ENCODE results near the gene ZNF831. TPM values are rescaled to one million over a fixed set of nuclear protein-coding genes. Genes with fewer than 3 reads are reported as not detected.

ZNF831 gene
- total RNA-seq, 2 experiments from 2014 or later = 7.6 to 9.4 TPM

DNA sequence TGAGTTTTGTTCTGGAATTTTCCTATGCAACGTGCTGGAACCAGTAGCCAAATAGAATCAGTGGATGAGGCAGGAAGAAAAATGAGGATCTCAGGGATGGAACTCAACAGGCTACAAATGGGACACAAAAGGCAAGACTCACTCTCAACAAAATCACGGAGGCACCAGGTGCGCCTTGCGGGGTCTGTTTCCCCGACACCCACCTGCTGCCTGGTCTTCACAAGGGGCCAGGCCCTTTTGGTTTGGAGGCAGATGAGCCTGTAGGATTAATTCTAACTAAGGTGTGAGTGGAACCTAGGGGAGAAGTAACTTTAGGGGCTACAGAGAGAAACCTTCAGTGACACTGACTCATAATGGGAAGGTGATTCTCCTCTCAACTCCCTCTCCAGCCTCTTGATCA lies 56.5 kb downstream of the ZNF831 start:
- intact Hi-C loops (cut with micrococcal nuclease) = loop anchor here (5.0 kb wide), 1 partner anchor 182 kb away; no protein-coding TSS in a partner anchor
- Mint-ChIP-seq H3K9me3 (no peaks in the 10 kb centered on the region), H3K27me3 (no peaks in the 10 kb centered on the region), H3K4me1 (ENCODE audit: low read depth) (peaks cover 26% of the 10 kb centered on the region), H3K27ac (no peak overlapping the region), H3K36me3 (no peaks in the 10 kb centered on the region), H3K4me3 (no peak overlapping the region)
- POLR2A ChIA-PET = no interaction called here
- no peak for DNase-seq
- CTCF ChIA-PET = interaction anchor here (0.6 kb wide), 1 partner anchor 40 kb away, joined by 3 read pairs; no protein-coding TSS in a partner anchor

DNA sequence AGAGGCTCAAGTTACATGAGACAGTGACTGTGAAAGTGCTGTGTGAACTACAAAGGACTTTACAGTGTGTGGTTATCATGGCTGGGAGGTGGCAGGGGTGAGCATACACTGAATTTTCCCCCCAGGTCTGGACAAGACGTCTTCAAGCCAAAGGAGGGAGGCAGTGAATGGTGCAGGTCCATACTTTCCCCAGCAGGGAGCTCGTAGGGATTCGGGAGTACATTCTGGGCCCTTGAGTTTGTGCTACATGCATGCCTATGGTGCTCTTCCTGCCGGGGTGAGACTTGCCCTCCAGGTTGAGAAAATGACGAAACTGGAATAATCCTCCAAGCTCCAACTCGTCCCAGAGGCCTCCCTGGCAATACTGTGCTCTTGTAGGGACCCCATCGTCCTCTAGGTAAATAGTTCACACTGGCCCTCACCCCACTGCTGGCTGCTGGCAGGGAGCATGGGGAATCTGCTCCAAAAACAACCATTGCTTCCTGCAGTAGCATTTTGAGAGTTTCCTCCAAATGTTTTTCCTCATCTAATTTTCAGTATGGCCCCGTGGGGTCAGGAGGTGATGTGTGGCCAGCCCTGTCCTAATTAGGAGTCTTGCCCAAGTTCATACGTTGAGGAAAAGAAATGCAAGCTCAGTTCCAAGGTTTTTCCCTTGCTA lies 57.6 kb downstream of the ZNF831 start:
- ChIA-PET POLR2A (interaction anchor here (0.6 to 1.6 kb wide), 2 partner anchors 14 to 56 kb away, joined by 3 read pairs; no protein-coding TSS in a partner anchor), CTCF (interaction anchor here (0.8 to 4.5 kb wide), 22 partner anchors 10 to 374 kb away, joined by 3 to 52 read pairs (median 5); partner anchors contain the start of gene ATP5F1E)
- Mint-ChIP-seq H3K4me1 (ENCODE audit: low read depth) (peaks cover 26% of the 10 kb centered on the region), H3K27ac (no peak overlapping the region), H3K9me3 (no peaks in the 10 kb centered on the region), H3K36me3 (no peaks in the 10 kb centered on the region), H3K4me3 (no peak overlapping the region), H3K27me3 (no peaks in the 10 kb centered on the region)
- no peak for DNase-seq
- intact Hi-C loops (cut with micrococcal nuclease) = loop anchor here (5.0 kb wide), 1 partner anchor 181 kb away; no protein-coding TSS in a partner anchor

DNA sequence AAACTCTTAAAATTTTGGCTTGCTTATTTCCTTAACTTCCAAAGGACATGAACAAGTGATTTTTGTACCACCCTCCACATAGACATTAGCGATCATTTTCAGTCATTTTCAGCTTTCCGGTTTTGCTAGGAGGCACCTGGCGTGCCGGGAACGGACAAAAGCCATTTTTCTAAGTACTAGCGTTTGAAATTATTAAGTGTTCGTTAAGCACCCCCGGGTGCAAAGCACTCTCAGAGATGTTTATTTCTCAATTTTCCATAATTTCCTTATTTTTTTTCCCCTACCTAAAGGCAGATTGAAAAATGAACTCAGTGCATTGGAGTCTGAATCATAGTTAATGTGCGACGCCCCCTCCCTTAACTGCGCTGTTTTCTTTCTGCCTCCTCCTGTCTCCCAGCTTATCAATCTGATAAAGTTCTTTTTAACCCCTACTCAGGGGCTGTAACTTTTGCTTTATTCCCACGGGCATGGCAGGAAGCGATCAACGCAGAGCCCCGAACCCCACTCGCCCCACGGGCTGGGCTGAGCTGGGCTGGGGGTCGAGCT lies 58.2 kb downstream of the ZNF831 start:
- Mint-ChIP-seq H3K4me1 (ENCODE audit: low read depth) (peaks cover 26% of the 10 kb centered on the region), H3K9me3 (no peaks in the 10 kb centered on the region), H3K27ac (no peak overlapping the region), H3K36me3 (no peaks in the 10 kb centered on the region), H3K27me3 (no peaks in the 10 kb centered on the region), H3K4me3 (peak overlapping the region; percentile 58)
- ChIA-PET POLR2A (interaction anchor here (0.6 to 1.6 kb wide), 2 partner anchors 14 to 56 kb away, joined by 3 read pairs; no protein-coding TSS in a partner anchor), CTCF (interaction anchor here (0.6 to 4.5 kb wide), 34 partner anchors 9 to 1604 kb away, joined by 3 to 52 read pairs (median 4); partner anchors contain the start of gene ATP5F1E)
- intact Hi-C loops (cut with micrococcal nuclease) = loop anchor here (1.0 to 5.0 kb wide), 3 partner anchors 133 to 351 kb away; no protein-coding TSS in a partner anchor
- DNase-seq = no peak

DNA sequence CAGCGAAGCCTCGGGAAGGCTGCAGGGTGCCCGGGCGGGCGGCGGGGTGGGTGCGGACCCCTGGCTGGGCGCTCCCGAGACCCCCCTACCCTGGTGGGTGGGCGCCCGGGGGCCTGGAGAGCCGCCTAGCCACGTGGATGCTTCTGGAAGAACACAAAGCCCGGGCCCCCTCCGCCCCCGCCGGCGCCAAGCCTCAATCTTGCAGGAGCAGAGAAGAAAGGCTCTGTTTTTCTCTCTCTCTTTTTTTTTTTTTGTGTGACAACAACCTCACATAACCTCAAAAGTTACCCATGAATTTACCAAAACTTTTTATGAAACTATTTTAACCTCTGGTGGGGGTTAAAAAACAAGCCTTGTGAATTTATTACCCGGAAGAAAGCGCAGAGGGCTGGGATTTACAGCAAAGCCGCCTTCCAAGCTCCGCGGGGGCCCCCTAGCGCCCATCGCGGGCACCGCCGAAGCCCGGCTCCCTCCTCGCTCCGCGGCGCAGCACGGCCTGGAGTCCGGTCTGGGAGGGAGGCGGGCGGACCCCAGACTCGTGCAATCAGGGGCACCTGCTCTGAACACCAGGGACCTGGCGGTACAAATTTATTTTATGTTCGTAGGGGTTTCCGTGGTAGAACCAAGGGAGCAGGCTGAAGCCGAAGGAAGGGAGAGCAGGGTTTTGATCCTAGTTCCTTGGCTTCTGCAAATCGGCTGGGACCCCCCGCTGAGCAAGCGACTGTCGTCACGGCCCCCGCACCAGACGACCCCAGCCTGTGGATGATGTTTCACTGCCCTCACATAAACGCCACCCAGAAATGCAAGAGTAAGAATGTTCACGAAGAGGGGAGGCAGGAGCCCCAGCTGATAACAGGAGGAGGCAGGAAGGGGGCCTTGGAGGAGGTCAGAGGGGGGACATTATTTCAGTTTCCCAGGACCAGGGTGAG lies 58.9 kb downstream of the ZNF831 start:
- no peak overlapping the region for H3K27ac Mint-ChIP-seq
- intact Hi-C loops (cut with micrococcal nuclease) = loop anchor here (1.0 to 5.0 kb wide), 3 partner anchors 134 to 352 kb away; no protein-coding TSS in a partner anchor
- peak overlapping the region; percentile 68 for H3K4me3 Mint-ChIP-seq
- CTCF ChIA-PET = interaction anchor here (0.6 to 4.5 kb wide), 40 partner anchors 8 to 1605 kb away, joined by 3 to 52 read pairs (median 4); partner anchors contain the start of gene ATP5F1E
- POLR2A ChIA-PET = interaction anchor here (1.6 kb wide), 1 partner anchor 57 kb away, joined by 3 read pairs; no protein-coding TSS in a partner anchor
- H3K4me1 Mint-ChIP-seq (ENCODE audit: low read depth) = peaks cover 26% of the 10 kb centered on the region
- H3K36me3 Mint-ChIP-seq = no peaks in the 10 kb centered on the region
- peak; percentile 86 for DNase-seq
- H3K9me3 Mint-ChIP-seq = no peaks in the 10 kb centered on the region
- no peaks in the 10 kb centered on the region for H3K27me3 Mint-ChIP-seq

DNA sequence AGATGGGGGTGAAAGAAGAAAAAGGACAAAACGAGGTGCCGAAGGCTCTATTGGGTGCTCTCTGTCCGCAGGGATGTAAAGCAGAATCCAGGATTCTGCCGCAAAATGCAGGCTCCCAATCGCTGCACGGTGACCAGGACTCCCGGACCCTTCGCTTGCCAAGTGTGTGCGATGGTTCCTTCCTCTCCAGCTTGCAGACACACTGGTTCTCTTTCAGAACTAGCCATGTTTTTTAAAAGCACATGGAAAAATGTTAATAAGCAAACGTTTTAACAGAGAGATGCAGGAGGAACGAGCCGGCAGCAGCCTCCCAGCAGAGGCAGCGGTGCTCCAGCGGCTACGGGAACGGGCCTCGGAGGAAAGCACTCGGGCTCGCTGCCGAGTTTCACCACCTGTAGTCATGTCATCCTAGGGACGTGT lies 59.6 kb downstream of the ZNF831 start:
- Mint-ChIP-seq H3K36me3 (peaks cover 2% of the 10 kb centered on the region), H3K4me3 (no peak overlapping the region), H3K4me1 (ENCODE audit: low read depth) (peaks cover 26% of the 10 kb centered on the region)

DNA sequence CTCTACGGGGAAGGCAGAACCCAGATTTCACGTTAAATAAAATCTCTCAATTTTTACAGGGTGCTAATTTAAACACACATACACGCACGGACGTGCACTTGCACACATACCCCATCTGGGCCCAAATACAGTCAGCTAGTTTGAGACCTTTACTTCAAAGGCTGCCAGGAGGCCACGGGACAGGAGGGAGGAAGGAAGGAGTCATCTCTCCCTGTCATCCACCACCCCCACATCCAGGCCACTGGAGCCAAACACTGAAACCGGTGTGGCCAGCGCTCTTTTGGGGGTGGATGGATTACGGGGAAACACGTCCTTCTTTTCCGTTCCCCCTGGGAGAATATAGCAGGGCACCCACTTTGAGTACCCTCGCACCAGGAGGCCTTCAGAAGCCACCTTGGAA lies 60.1 kb downstream of the ZNF831 start:
- POLR2A ChIA-PET = no interaction called here
- Mint-ChIP-seq H3K27ac (no peak overlapping the region), H3K4me1 (ENCODE audit: low read depth) (peaks cover 26% of the 10 kb centered on the region), H3K27me3 (no peaks in the 10 kb centered on the region), H3K9me3 (no peaks in the 10 kb centered on the region), H3K36me3 (peaks cover 6% of the 10 kb centered on the region), H3K4me3 (no peak overlapping the region)
- CTCF ChIA-PET = interaction anchor here (0.5 to 4.5 kb wide), 9 partner anchors 15 to 357 kb away, joined by 3 to 52 read pairs (median 4); no protein-coding TSS in a partner anchor
- intact Hi-C loops (cut with micrococcal nuclease) = loop anchor here (2.0 to 5.0 kb wide), 2 partner anchors 179 to 353 kb away; no protein-coding TSS in a partner anchor
- DNase-seq = no peak

More for the DNA sequence above, 59.6 kb downstream of the ZNF831 start:
- intact Hi-C loops (cut with micrococcal nuclease) = loop anchor here (2.0 to 5.0 kb wide), 2 partner anchors 179 to 352 kb away; no protein-coding TSS in a partner anchor
- CTCF ChIA-PET = interaction anchor here (0.5 to 4.5 kb wide), 15 partner anchors 15 to 356 kb away, joined by 3 to 52 read pairs (median 4); no protein-coding TSS in a partner anchor
- POLR2A ChIA-PET = no interaction called here
- H3K9me3 Mint-ChIP-seq = no peaks in the 10 kb centered on the region
- H3K27me3 Mint-ChIP-seq = no peaks in the 10 kb centered on the region
- DNase-seq = no peak
- H3K27ac Mint-ChIP-seq = no peak overlapping the region

DNA sequence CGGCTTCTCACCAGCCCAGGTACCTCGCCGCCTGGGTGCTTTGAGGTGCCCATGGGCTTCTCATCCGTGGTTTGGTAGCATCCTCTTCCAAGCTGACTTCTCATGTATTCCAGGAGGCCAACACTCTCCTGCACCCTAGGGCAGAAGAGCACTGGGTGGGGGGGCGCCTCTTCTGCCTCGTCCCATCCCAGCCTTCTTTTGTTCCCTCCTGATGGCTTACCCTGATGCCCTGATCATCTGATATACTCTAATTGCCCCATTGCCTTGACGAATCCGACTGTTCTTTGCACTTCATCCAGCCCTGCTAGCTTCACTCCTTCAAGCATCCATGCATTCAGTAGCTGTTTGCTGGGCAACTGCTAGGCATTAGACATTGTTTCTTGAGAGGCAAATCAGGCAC lies 60.6 kb downstream of the ZNF831 start:
- no peak for DNase-seq
- peaks cover 10% of the 10 kb centered on the region for H3K36me3 Mint-ChIP-seq
- no peaks in the 10 kb centered on the region for H3K9me3 Mint-ChIP-seq
- CTCF ChIA-PET = interaction anchor here (1.5 to 4.5 kb wide), 3 partner anchors 136 to 357 kb away, joined by 4 to 52 read pairs (median 13); no protein-coding TSS in a partner anchor
- intact Hi-C loops (cut with micrococcal nuclease) = loop anchor here (5.0 kb wide), 1 partner anchor 178 kb away; no protein-coding TSS in a partner anchor
- peaks cover 26% of the 10 kb centered on the region for H3K4me1 Mint-ChIP-seq (ENCODE audit: low read depth)
- no peak overlapping the region for H3K27ac Mint-ChIP-seq
- no peak overlapping the region for H3K4me3 Mint-ChIP-seq
- POLR2A ChIA-PET = no interaction called here
- H3K27me3 Mint-ChIP-seq = no peaks in the 10 kb centered on the region

DNA sequence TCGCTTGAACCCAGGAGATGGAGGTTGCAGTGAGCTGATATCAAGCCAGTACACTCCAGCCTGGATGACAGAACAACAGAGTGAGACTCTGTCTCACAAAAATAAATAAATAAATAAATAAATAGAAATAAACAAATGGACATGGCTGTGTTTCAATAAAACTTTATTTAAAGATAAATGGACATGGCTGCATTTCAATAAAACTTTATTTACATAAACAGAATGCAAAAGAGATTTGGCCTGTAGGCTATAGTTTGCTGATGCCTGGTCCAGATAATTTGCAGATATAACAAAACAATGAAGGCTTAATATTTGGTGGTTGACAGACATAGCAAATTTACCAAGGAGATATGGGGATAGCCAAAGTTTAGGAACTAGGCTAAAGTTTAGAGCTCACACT lies 66.8 kb downstream of the ZNF831 start:
- Mint-ChIP-seq H3K4me1 (ENCODE audit: low read depth) (peaks cover 11% of the 10 kb centered on the region), H3K9me3 (no peaks in the 10 kb centered on the region), H3K4me3 (no peak overlapping the region), H3K27me3 (no peaks in the 10 kb centered on the region), H3K27ac (no peak overlapping the region), H3K36me3 (peaks cover 23% of the 10 kb centered on the region)
- ChIA-PET POLR2A (no interaction called here), CTCF (interaction anchor here (1.1 to 1.9 kb wide), 4 partner anchors 8 to 360 kb away, joined by 3 to 10 read pairs (median 4); no protein-coding TSS in a partner anchor)
- intact Hi-C loops (cut with micrococcal nuclease) = no loop called here
- DNase-seq = no peak

DNA sequence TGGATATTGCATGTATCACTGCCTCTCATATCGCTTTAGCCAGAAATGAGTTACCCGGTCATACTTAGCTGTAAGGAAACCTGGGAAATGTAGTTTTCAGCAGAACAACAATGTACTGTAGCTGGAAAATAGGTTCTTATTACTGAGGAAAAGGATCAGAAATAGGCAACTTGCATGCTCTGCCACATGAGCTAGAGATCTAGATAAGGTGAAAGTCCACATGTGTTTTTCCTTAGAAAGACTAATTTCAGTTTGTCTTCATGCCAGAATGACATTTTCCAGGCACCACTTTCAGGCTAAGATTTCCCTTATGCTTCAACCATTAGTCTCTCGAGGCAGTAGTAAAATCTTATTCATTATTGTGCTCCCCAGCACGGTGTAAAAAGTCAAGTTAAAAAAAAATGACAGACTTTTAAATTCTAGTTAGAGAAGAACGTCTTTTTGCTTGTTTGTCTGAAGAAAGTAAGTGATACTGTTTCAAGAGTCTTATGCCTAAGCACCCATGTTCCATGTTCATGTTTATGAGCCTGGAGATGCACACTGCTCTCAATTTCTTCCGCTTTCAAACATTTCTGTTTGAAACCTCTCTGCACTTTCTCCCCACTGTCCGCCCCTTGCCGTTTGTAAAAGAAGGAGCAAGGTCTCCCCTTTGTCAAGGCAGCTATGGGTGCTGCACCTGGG lies 67.6 kb downstream of the ZNF831 start:
- Mint-ChIP-seq H3K36me3 (peaks cover 23% of the 10 kb centered on the region), H3K4me3 (no peak overlapping the region), H3K4me1 (ENCODE audit: low read depth) (peaks cover 12% of the 10 kb centered on the region), H3K27me3 (no peaks in the 10 kb centered on the region), H3K9me3 (no peaks in the 10 kb centered on the region), H3K27ac (no peak overlapping the region)
- DNase-seq = no peak
- intact Hi-C loops (cut with micrococcal nuclease) = no loop called here
- CTCF ChIA-PET = interaction anchor here (1.1 to 1.9 kb wide), 3 partner anchors 9 to 361 kb away, joined by 3 to 10 read pairs (median 5); no protein-coding TSS in a partner anchor
- POLR2A ChIA-PET = no interaction called here

DNA sequence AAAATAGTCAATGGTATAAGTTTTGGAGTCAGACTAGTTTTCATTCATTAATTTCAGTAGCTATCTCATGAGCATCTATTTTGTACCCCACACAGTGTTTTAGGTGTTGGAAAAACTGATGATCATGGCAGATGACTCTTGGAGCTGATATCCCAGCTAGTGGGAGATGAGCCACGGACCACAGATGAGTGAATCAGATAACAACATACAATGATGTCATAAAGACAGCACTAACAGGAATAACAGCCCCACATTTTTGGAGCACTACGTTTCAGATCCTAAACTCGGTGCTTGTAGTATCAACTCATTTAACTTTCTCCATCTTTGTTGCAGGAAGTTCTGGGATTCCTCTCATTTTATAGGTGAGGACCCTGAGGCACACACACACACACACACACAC lies 69.0 kb downstream of the ZNF831 start:
- H3K4me1 Mint-ChIP-seq (ENCODE audit: low read depth) = peaks cover 12% of the 10 kb centered on the region
- H3K4me3 Mint-ChIP-seq = no peak overlapping the region
- H3K27me3 Mint-ChIP-seq = no peaks in the 10 kb centered on the region
- DNase-seq = no peak
- no peak overlapping the region for H3K27ac Mint-ChIP-seq
- H3K36me3 Mint-ChIP-seq = peaks cover 23% of the 10 kb centered on the region
- no peaks in the 10 kb centered on the region for H3K9me3 Mint-ChIP-seq
- CTCF ChIA-PET = interaction anchor here (0.6 kb wide), 1 partner anchor 11 kb away, joined by 3 read pairs; no protein-coding TSS in a partner anchor
- POLR2A ChIA-PET = no interaction called here
- intact Hi-C loops (cut with micrococcal nuclease) = no loop called here

DNA sequence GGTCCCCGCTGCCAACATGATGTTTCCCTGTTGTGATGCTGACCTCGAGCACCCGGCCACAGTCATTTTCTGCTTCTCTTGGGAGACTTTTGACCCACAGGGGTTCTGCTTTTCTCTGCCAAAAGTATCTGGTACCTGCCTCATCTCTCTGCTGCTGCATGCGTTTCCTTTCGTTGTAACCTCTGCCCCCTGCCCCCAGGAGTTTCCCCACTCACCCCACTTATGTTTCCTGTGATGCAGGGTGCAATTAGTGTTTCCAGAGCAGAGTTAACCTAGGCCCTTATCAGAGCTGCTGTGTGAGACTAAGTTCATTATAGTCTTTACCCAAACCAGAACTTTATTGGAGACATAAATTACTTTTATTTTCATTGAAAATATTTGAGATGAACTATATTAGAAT lies 71.6 kb downstream of the ZNF831 start:
- Mint-ChIP-seq H3K9me3 (no peaks in the 10 kb centered on the region), H3K27ac (no peak overlapping the region), H3K36me3 (peaks cover 9% of the 10 kb centered on the region)

More for the DNA sequence above, 71.6 kb downstream of the ZNF831 start:
- H3K27me3 Mint-ChIP-seq = no peaks in the 10 kb centered on the region
- peak; percentile 22 for DNase-seq
- CTCF ChIA-PET = no interaction called here
- H3K4me1 Mint-ChIP-seq (ENCODE audit: low read depth) = peaks cover 12% of the 10 kb centered on the region
- POLR2A ChIA-PET = no interaction called here
- intact Hi-C loops (cut with micrococcal nuclease) = no loop called here
- no peak overlapping the region for H3K4me3 Mint-ChIP-seq

Data from activated CD4-positive, alpha-beta memory T cell treated with anti-CD3 and anti-CD28 coated beads for 36 hours (primary cell).